HS-5 (cell line): ENCODE results near the gene OR2A2.
A peak's percentile ranks its signal among the peaks of the same experiment; 100 is the strongest.
"Not testable (repeated sequence)": the region's sequence is repeated elsewhere in the genome, so short reads cannot be mapped to it uniquely, and the experiment has no call there.

Experiments used
- DNase-seq: peaks from one replicate; pipeline ENCODE4 v3.0.0-alpha.2; 2012; ENCODE audit warnings: low read depth

The OR2A2 gene, protein sequence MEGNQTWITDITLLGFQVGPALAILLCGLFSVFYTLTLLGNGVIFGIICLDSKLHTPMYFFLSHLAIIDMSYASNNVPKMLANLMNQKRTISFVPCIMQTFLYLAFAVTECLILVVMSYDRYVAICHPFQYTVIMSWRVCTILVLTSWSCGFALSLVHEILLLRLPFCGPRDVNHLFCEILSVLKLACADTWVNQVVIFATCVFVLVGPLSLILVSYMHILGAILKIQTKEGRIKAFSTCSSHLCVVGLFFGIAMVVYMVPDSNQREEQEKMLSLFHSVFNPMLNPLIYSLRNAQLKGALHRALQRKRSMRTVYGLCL

DNA sequence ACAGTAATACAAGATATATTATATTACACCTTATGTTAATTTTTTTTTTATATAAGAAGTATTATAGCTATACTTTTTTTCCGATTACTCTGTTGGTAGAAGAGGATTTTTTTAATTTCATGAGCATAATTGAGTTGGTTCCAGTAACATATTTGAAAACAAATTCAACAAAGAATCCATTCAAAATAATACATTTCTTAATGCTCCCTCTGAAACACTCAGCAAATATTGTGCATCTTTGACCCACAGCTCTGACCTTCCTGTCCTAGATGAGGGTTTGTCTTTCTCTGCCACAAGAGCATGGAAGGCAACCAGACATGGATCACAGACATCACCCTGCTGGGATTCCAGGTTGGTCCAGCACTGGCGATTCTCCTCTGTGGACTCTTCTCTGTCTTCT is at the start of gene OR2A2:
OR2A2 (plus strand) TSS at position 301 of the 400 bp plus-strand sequence; CDS start at position 301, 0 bp downstream.
- no peak for DNase-seq

DNA sequence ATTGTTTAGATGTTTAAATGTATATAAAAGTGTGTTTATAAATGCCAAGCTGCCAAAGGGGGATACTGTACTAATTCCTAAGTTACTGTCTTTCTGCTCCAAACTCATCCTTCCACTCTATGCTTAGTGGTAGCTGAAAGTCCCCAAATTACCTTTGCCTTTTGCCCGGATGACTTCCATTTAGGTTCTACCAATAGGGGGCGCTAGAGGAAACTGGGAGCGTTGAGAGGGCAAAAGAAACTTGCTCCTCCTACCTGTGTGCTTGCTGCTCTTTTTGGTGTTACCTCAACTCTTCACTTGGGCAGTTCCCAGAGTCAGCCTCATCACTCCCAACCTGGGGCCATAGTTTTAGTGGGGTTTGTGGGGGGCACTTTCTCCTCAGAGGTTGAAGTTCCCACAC is 45.7 kb upstream of the OR2A2 start:
- no peak for DNase-seq

DNA sequence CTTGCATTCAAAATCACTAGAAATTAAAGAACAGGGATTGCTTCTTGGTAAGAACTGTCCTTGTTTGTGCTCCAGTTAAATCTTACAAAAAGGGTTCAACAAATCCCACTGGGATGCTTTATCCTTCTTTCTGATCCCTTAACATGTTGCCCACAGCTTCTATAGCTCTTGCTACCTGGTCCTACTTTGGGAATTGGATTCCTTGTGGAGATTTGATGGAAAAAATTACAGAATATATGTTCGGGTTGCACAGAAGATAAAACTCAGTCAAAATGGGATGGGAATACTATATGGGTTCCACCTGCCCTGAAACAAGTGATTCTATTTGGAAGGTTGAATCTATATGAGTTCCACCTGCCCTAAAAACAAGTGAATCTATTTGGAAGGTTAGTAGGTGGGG is 39.9 kb upstream of the OR2A2 start, which contains the start of gene OR2A25:
OR2A25 (plus strand) TSS at position 301 of the 400 bp plus-strand sequence. CDS start 4,409 bp downstream, outside the sequence.
- no peak for DNase-seq

DNA sequence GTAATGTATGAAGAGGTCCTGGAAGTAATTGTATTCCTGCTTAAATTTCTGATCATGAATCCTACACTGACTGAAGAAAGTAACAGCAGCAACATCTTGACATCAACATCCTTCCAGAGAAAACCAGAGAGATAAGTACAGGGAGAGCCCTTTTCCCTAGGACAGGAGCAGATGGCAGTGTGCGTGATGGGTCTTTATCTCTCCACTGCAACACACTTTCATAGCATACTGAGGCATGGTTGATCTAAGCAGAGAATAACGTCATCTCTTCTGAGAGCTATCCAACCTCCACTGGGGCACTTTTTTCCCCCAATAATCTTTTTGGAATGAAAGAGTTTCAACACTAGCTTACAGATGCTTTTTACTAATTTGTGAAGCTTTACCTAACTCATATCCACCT is 39.4 kb upstream of the OR2A2 start:
- DNase-seq: no peak

DNA sequence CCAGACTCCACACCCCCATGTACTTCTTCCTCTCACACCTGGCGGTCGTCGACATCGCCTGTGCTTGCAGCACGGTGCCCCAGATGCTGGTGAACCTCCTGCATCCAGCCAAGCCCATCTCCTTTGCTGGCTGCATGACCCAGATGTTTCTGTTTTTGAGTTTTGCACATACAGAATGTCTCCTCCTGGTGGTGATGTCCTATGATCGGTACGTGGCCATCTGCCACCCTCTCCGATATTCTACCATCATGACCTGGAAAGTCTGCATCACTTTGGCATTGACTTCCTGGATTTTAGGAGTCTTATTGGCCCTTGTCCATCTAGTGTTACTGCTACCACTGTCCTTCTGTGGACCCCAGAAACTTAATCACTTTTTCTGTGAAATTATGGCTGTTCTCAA is 35.0 kb upstream of the OR2A2 start:
- no peak for DNase-seq

DNA sequence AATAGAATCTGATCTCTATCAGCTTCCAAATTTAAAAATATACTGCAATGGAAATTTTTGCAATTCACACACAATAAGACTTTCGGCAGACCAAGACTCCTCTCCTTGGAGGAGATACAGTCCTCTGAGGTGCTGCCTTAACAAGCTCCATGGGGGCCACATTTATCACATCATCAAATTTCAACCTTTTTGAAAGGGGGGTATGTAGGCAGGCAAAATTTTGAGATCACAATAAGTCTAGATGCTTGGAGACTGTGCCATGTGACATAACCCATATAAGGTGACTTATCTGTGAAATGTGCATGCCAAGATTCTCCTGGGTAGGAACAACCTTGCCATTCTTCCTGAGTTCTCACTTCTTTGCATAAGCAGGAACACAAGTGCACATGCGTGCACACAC is 23.4 kb upstream of the OR2A2 start, which contains the start of gene OR2A12:
OR2A12 (plus strand) TSS at position 301 of the 400 bp plus-strand sequence. CDS start 8,830 bp downstream, outside the sequence.
- DNase-seq: no peak

DNA sequence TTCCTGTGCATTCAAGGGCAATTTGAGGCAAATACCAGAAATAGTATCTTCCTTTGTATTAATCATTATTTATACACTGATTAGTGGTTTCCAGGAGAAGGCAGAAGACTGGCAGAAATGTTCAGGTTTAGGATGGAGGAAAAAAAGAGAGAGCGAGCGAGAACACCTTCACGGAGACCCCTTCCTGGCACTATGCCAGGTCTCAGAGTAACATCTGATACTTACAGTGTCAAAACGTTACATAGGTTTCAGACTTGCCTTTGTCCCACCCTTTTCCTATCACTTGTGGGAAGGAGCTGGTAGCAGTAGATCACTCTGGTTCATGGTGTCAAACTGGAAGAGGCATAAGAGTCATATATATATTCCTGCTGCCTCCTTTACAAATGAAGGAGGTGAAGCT is 22.7 kb upstream of the OR2A2 start:
- DNase-seq: no peak

DNA sequence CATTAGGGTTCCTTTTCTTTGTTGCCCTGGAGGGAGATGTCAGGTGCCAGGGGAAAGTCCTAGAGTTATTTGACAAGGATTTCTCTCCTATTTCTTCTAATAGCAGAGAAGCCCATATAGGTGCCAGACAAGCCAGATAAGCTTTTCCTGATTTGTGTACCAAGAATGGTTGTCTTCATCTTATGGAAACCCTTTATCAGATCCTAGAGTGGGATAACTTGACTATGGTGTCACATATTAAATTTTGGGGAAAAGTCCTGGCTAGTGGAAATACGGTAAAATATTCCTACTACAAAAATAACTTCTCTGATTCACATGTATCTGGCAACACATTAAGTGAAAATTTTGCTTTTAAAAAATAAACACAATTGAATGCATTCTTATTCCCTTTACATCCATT is 22.2 kb upstream of the OR2A2 start:
- no peak for DNase-seq

DNA sequence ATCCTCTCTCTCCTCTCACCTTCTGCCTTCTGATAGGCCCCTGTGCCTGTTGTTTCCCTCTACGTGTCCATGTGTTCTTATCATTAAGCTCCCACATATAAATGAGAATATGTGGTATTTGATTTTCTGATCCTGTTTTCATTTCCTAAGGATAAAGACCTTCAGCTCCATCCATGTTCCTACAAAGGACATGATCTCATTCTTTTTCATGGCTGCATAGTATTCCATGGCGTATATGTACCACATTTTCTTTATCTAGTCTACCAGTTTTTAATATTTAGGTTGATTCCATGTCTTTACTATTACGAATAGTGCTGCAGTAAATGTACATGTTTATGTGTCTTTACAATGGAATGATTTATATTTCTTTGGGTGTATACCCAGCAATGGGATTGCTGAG is 18.7 kb upstream of the OR2A2 start:
- no peak for DNase-seq

DNA sequence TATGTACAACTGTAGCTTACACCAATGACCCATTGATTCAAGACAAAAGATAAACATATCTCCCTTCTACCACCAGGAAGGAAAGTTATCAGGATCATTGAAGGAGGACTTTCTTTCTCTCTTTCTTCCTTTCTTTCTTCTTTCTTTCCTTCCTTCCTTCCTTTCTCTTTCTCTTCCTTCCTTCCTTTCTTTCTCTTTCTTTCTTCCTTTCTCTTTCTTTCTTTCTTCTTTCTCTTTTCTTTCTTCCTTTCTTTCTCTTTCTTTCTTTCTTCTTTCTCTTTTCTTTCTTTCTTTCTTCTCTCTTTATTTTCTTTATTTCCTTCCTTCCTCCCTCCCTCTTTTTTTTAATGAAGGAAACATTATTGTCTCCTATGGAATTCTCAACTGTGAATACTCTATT is 10.6 kb upstream of the OR2A2 start:
- DNase-seq: no peak

DNA sequence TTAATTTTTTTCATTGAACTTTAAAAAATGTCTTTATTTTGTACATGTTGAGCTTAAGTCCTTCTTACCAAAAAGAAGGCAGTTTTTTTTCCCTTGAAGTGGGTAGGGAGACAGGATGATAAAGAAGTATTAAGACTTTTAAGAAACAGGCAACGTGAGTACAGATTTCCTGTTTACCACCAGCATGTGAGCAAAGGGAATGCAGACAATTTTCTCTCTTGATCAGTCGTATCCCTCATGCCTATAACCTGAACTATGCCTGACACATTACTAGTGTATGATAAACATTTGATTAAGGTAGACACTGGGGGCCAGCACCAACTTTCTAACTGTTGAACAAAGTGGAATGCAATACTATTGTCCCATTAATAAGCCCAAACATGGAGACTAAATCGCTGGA is 8.8 kb upstream of the OR2A2 start:
- DNase-seq: no peak

DNA sequence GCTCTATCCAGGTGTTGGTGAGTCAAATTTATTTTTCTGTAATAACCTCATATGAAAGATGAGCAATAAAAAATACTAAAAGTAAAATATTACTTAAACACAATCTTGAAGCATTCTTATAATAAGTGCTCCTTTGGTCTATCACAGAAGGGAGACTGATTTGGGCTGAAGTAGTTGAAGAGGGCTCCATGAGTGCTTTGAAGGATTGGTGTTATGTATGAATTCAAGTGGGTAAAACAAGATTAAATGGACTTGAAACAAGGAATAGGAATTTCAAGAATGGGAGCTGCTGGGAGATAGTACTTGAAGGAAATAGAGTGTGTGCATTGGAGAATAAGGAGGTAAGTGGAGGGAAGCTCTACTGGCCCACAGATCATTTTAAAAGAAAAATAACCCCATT is 7.3 kb upstream of the OR2A2 start:
- no peak for DNase-seq

DNA sequence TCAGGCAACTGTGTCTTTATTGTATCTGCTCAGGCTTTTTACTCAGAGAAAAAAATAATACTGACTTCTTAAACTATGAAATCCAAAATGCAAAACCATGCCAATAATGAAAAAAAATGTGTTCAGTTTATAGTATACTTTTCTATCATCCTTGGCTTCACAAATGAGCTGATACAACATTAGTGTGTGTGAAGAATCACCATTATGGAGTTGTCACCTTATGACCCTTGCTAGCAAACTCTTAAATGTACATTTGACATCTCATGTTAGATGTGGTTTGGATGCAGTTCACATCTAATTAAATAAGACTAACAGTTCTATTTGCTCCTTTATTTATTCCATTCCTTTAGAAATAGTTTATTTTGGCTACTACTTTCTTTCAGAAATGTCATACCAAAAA is 4.2 kb upstream of the OR2A2 start:
- DNase-seq: no peak

DNA sequence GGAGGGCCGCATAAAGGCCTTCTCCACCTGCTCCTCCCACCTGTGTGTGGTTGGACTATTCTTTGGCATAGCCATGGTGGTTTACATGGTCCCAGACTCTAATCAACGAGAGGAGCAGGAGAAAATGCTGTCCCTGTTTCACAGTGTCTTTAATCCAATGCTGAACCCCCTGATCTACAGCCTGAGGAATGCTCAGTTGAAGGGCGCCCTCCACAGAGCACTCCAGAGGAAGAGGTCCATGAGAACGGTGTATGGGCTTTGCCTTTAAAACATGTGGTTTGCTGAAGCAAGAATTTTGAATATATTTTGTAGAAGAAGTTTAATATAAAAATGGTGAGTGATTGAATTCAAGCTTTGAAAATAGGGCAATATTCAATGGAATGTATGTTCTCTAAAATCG is 889 bp downstream of the OR2A2 start:
- DNase-seq: no peak

DNA sequence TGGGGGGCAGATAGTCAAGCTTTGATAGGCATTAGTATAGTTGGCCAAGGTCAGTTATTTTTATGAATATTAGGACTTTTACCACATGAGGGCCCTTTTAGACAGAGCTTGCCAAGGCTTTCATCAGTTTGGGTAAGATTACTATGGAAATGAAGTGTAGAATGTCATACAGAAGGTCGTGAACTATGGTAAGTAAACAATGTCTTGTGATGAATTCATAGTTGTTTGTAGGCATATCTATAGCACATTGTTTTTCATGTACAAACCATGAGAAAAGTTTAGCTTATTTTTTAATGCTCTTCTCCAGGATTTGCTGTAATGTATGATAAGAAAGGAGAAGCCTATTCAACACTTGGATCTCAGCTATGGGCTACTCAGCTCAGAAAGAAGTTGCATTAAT is 4.3 kb downstream of the OR2A2 start:
- DNase-seq: no peak

DNA sequence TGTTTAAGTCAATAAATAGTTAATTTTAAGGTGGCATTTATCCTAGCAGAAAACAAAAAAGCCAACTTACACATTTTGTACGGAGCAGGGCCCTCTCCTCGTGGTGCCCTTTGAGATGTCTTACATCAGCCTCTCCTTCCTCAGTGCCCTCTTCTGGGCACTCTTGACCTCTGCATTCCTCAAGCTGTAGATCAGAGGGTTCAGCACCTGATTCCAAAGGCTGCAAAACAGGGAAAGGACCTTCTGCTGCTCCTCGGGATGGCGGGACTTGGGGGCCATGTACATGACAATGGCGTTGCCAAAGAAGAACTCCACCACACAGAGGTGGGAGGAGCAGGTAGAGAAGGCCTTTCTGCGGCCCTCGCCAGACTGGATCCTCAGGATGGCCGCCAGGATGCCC is 9.0 kb downstream of the OR2A2 start:
- no peak for DNase-seq

DNA sequence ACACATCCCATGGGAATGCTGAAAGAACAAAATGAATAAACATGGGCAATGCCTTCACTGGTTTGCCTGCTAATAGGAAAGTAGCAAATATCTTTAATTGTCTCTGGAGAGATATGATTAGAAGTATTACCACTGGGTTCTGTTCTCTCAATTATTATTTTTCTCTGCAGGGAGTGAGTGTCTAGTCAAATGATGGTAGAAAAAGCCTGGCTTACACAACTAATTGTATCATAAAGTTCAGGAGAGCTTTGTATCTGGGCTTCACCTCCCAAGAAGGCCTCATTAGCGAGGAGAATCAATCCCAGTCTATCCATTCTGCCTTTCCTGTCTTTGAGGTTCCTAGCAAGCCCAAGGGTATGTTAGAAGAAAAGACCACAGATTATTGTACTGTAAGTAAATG is 13.5 kb downstream of the OR2A2 start, which contains the start of gene OR2A14:
OR2A14 (plus strand) TSS at position 301 of the 400 bp plus-strand sequence. CDS start 5,937 bp downstream, outside the sequence.
- no peak for DNase-seq

DNA sequence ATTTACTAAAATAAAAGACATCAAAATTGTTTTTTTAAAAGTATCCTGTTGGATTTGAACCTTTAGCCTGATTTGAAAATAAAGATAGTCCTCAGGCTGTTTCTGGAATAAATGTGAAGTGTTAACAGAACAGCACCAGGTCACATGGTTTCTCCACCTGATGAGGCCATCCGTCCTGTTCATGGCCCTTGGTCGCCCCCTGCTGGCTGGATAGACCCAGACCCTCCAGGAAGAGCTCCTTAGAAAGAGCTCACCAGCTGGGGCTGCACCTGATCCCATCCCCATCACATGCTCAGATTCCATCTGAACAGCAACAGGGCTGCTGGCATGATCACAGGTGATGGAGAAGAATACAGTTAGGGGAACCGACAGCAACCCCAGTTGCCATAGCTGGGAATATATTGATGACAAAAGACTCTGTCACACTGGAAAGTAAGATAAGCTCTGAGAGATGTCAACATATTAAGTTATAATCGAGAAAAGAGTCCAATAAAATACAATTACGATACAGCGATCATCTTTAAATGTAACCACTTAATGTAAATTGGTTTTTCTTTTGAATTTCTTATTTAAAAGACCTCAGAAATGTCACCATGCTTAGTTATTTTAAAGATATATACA is 18.4 kb downstream of the OR2A2 start:
- DNase-seq: peak; percentile 22

DNA sequence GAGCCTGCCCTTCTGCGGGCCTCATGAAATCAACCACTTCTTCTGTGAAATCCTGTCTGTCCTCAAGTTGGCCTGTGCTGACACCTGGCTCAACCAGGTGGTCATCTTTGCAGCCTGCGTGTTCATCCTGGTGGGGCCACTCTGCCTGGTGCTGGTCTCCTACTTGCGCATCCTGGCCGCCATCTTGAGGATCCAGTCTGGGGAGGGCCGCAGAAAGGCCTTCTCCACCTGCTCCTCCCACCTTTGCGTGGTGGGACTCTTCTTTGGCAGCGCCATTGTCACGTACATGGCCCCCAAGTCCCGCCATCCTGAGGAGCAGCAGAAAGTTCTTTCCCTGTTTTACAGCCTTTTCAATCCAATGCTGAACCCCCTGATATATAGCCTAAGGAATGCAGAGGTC is 20.2 kb downstream of the OR2A2 start:
- DNase-seq: not testable (repeated sequence)

DNA sequence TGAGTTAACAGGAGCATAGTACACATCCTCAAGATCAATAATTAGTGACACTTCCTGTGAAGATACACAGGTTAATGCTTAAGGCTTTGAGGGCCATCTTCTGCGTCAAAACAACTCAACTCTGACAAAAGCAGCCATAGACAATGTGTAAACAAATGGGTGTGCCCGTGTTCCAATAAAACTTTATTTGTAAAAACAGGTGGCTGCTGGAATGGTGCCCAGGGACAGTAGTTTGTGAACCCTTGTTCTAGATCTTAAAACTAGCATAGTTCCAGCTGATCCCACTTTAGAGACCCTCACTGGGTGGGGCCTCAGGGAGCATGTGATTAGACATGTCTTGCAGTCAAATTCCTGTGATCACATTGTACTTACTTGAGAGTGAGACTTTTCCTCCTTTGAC is 21.3 kb downstream of the OR2A2 start:
- no peak for DNase-seq

DNA sequence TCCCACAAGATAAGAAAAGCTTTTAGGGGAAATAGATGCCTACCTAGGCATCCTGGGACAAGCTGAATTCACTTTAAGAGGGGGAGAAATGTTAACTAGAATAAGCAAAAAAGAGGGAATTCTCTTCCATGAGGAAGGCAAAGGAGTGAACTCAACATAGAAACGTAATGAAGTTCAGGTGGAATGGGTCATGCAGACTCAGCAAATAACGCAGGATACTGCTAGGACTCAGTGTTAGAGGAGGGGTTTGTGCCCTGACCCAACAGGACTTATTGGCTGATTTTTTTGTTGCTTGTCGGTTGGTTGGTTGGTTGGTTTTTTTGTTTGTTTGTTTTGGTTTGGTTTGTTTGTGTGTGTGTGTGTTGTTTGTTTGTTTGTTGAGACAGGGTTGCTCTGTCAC is 22.9 kb downstream of the OR2A2 start:
- no peak for DNase-seq

DNA sequence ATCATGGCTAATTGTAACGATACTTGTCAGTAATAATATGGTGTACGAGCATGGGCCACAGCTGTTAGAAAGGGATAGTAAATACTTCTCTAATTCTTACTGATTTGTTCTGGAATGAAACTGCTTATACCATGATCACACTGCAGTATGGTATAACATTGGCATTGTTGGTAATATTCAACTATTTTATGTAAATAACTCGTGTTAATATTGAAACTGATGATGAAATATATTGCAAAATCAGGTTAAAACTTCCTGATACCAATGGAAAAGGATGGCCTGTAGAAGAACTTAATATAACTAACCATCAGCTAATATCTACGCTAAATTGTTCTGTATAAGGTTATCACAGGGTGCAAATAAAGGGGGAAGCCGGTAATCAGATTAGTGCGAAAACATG is 23.9 kb downstream of the OR2A2 start:
- DNase-seq: no peak

DNA sequence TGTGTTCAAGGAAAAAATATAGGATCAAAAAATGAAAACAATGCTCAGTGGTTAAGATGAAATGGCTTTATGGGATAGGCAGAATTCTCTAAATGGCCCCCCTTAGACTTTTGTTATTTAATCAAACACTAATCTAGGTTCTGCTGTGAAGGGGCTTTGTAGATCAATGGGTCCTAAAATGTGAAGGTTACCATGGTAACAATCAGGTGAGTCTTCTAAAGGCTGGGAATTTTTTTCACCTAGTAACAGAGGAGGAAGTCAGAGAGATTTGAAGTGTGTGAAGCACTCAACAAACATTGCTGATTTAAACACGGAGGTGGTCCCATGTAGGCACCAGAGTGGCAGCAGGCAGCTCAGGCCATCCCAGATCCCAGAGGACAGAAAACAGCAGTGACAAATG is 24.7 kb downstream of the OR2A2 start:
- no peak for DNase-seq

DNA sequence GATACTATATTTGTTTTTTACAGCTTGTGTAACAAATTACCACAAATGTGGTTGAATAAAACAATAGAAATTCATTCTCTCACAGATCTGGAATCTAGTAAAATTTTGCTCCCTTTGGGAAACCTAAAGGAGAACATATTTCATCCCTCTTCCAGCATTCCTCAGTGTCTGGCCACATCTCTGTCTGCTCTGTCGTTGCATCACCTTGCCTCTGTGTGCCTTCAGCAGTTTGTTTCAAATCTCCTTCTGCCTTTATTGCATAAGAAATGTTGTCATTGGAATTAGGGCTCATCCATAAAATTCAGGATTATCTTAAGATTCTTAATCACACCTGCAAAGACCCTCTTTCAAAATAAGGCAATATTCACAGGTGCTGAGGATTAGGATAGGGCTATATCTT is 28.1 kb downstream of the OR2A2 start:
- no peak for DNase-seq
